ENCODE data around the gene MYRIP.

Gene MYRIP

DNA sequence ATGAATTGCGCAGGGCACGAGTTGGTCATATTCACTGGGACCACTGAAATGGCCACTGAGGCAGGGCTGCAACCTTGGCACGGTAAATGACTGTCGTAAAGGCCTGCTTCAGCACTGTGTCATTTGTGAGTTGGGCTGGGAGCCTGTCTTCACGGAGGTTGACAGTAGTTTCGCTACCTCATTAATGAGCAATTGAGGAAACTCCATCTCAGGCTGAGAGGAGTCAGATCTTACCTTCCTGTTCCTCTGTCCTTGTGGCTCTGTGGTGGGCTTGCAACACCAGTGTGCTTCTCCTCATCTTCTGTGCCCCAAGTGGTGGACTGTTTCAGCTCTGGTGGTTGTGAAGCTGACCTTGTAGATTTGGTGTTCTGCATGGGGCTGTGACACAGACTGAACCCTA is 420.0 kb downstream of the MYRIP start:
- TF ChIP-seq MYC (IDR thresholded peaks at IDR 0.05; ENCODE audit: low read depth, low read length) (no peak), CTCF (IDR thresholded peaks at IDR 0.05; ENCODE audit: low read depth, low read length) (no peak), POLR2A (IDR thresholded peaks at IDR 0.05; ENCODE audit: extremely low read depth, insufficient read length) (no peak)
- TF ChIP-seq, protein P1, sequence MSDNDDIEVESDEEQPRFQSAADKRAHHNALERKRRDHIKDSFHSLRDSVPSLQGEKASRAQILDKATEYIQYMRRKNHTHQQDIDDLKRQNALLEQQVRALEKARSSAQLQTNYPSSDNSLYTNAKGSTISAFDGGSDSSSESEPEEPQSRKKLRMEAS (IDR thresholded peaks at IDR 0.05; ENCODE audit: low read depth, low read length) = no peak
- no peak overlapping the region for H3K4me3 ChIP-seq (ENCODE audit: low read depth, low read length)
- peak; percentile 59 for DNase-seq (ENCODE audit: low read depth)

- TF ChIP-seq CTCF (IDR thresholded peaks at IDR 0.05; ENCODE audit: low read depth, low read length) = no peak
- TF ChIP-seq, protein P1 (IDR thresholded peaks at IDR 0.05; ENCODE audit: low read depth, low read length) = no peak
- TF ChIP-seq MYC (IDR thresholded peaks at IDR 0.05; ENCODE audit: low read depth, low read length) = no peak
- TF ChIP-seq POLR2A (IDR thresholded peaks at IDR 0.05; ENCODE audit: extremely low read depth, insufficient read length) = no peak
- no peak overlapping the region for H3K4me3 ChIP-seq (ENCODE audit: low read depth, low read length)
Measured at GRCh38 chr3:40229963-40230362, 420.6 kb downstream of the MYRIP start.

DNA sequence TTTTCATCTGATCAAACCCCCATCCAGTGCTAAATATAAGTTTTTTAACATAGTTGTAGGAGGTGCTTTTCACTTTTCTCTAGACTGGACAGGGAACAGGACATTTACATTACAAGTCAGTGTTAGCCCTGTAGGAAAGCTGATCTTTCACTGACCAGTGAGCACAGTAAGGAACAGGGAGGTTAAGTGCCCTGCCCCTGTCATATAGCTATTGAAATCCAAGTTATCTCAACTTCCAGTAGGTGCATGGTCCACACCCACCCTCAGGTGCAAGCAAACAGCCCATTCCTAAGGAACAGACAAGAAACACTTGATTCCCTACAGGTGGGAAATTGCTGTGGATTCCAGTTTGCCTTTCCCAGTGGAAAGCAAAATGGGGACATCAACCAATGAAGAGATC is 421.0 kb downstream of the MYRIP start:
- no peak for DNase-seq (ENCODE audit: low read depth)
- no peak overlapping the region for H3K4me3 ChIP-seq (ENCODE audit: low read depth, low read length)
- TF ChIP-seq CTCF (IDR thresholded peaks at IDR 0.05; ENCODE audit: low read depth, low read length) (no peak), POLR2A (IDR thresholded peaks at IDR 0.05; ENCODE audit: extremely low read depth, insufficient read length) (no peak), MYC (IDR thresholded peaks at IDR 0.05; ENCODE audit: low read depth, low read length) (no peak)
- TF ChIP-seq, protein P1 (IDR thresholded peaks at IDR 0.05; ENCODE audit: low read depth, low read length) = no peak

More at GRCh38 chr3:40229963-40230362, 420.6 kb downstream of the MYRIP start:
- DNase-seq (ENCODE audit: low read depth) = no peak

DNA sequence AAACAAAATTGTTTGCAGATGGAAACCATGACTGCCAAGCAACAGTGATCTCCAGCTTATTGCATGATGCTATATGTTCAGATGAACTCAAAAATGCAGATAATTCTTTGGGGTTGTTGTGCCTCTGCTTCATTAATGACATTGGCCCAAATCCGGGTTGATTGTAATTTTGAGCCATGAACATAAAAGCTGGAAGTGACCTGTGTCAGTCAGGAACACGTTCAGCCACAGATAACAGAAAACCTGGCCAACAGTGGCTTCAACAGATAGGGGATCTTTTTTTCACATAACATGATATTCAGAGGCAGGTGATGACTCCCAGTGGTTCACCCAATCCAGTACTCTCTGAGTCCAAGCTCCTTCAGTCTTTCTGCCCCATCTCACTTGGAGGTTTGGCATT is 423.2 kb downstream of the MYRIP start:
- TF ChIP-seq CTCF (IDR thresholded peaks at IDR 0.05; ENCODE audit: low read depth, low read length) (no peak), MYC (IDR thresholded peaks at IDR 0.05; ENCODE audit: low read depth, low read length) (no peak), POLR2A (IDR thresholded peaks at IDR 0.05; ENCODE audit: extremely low read depth, insufficient read length) (no peak)
- H3K4me3 ChIP-seq (ENCODE audit: low read depth, low read length) = no peak overlapping the region
- DNase-seq (ENCODE audit: low read depth) = no peak

GRCh38 chr3:40237159-40237558 is 427.8 kb downstream of the MYRIP start:
- TF ChIP-seq CTCF (IDR thresholded peaks at IDR 0.05; ENCODE audit: low read depth, low read length) = no peak
- TF ChIP-seq POLR2A (IDR thresholded peaks at IDR 0.05; ENCODE audit: extremely low read depth, insufficient read length) = no peak
- TF ChIP-seq, protein P1 (IDR thresholded peaks at IDR 0.05; ENCODE audit: low read depth, low read length) = no peak
- TF ChIP-seq MYC (IDR thresholded peaks at IDR 0.05; ENCODE audit: low read depth, low read length) = no peak
- no peak overlapping the region for H3K4me3 ChIP-seq (ENCODE audit: low read depth, low read length)
- DNase-seq (ENCODE audit: low read depth) = no peak
